Endothelial cell of umbilical vein (primary cell): ENCODE measurements around the gene ZNF629. TPM values are rescaled to one million over a fixed set of nuclear protein-coding genes. Genes with fewer than 3 reads are reported as not detected.

Source experiments
- BruUV-seq: library from RNA; stranded (reverse); fragments of 400-500 nt; replicated peaks from 2 replicates; lab custom pipeline; 2021; lab: Mats Ljungman, UMichigan
- CTCF ChIA-PET: fragments of 300-600, 350-600 bp; sonication (Branson Sonifier 250); formaldehyde crosslinking; loops from one replicate; lab custom pipeline; 2021; ENCODE audit warnings: antibody characterized with exemption, inconsistent platforms; lab: Charles Lee
- POLR2A ChIA-PET: fragments of 300-600, 350-600 bp; sonication (Branson Sonifier 250); formaldehyde crosslinking; loops from one replicate; lab custom pipeline; 2021; ENCODE audit warnings: antibody characterized with exemption, inconsistent platforms; lab: Charles Lee
- DNase-seq: peaks from one replicate; pipeline ENCODE4 v3.0.0-alpha.2; 2011; ENCODE audit warnings: low read depth, low spot score
- FAIRE-seq: peaks from 2 replicates; lab custom pipeline; 2011; peaks lifted over from hg19 to GRCh38; lab: Jason Lieb, UNC
- H2AFZ ChIP-seq: 2 replicates; pipeline ENCODE4 v1.6.0; 2012; ENCODE audit warnings: low read depth, low read length, control low read depth, inconsistent platforms
- H3K27ac ChIP-seq: 2 replicates; pipeline ENCODE4 v1.5.1; 2011; ENCODE audit warnings: low read depth, mild to moderate bottlenecking, control low read depth, low read length, moderate library complexity; ENCODE audit not compliant: insufficient read depth
- H3K27me3 ChIP-seq, 2 experiments: 2 replicates each; pipeline versions ENCODE4 v1.6.0 to v1.6.1; 2011; ENCODE audit warnings: low read length in 2 of 2, mixed read lengths in 1 of 2; ENCODE audit not compliant: control insufficient read depth in 2 of 2, insufficient read depth in 2 of 2
- H3K36me3 ChIP-seq, 2 experiments: 2 replicates in 1 of 2; 3 replicates in 1 of 2; pipeline ENCODE4 v1.5.1; 2011; ENCODE audit warnings: low read length in 2 of 2, mild to moderate bottlenecking in 1 of 2, moderate library complexity in 1 of 2; ENCODE audit not compliant: control insufficient read depth in 2 of 2, insufficient read depth in 2 of 2; ENCODE audit errors: extremely low read depth in 1 of 2
- H3K4me1 ChIP-seq: 3 replicates; pipeline ENCODE4 v1.5.1; 2011; ENCODE audit warnings: mild to moderate bottlenecking, low read length; ENCODE audit not compliant: control insufficient read depth, insufficient read depth; ENCODE audit errors: extremely low read depth
- H3K4me2 ChIP-seq: 2 replicates; pipeline ENCODE4 v1.6.1; 2011; ENCODE audit warnings: low read length, control low read depth, mixed read lengths; ENCODE audit not compliant: insufficient read depth
- H3K4me3 ChIP-seq, 3 experiments: fragments of 200-600 bp in 1 of 3; sonication (generic), shearing (Covaris generic) in 1 of 3; replicated peaks in 1 of 3; 2 replicates each; pipeline ENCODE4 v1.5.1; 2011 to 2016; ENCODE audit warnings: control low read depth in 3 of 3, low read length in 3 of 3, mild to moderate bottlenecking in 2 of 3, inconsistent platforms in 1 of 3, low read depth in 1 of 3, moderate library complexity in 1 of 3; ENCODE audit not compliant: insufficient read depth in 1 of 3
- H3K79me2 ChIP-seq: 2 replicates; pipeline ENCODE4 v1.6.0; 2012; ENCODE audit warnings: low read length, inconsistent platforms; ENCODE audit not compliant: control insufficient read depth, insufficient read depth
- H3K9ac ChIP-seq: replicated peaks from 2 replicates; pipeline ENCODE3; 2011; ENCODE audit warnings: low read length, control low read depth; ENCODE audit not compliant: insufficient read depth; ENCODE audit errors: extremely low read depth
- H3K9me1 ChIP-seq: replicated peaks from 3 replicates; pipeline ENCODE4 v1.6.0; 2011; ENCODE audit warnings: mild to moderate bottlenecking, low read length; ENCODE audit not compliant: control insufficient read depth, insufficient read depth; ENCODE audit errors: extremely low read depth
- H3K9me3 ChIP-seq: replicated peaks from 2 replicates; pipeline ENCODE4 v1.5.1; 2012; ENCODE audit warnings: low read length, inconsistent platforms; ENCODE audit not compliant: control insufficient read depth, insufficient read depth
- H4K20me1 ChIP-seq: replicated peaks from 2 replicates; pipeline ENCODE3; 2011; ENCODE audit warnings: mild to moderate bottlenecking, low read length; ENCODE audit not compliant: control insufficient read depth, insufficient read depth; ENCODE audit errors: extremely low read depth
- CTCF ChIP-seq, 2 donors: IDR thresholded peaks; 1 replicate in 1 of 2; 2 replicates in 1 of 2; pipeline ENCODE4 v1.5.1; 2011; ENCODE audit warnings: low read length in 2 of 2, mild to moderate bottlenecking in 2 of 2, moderate library complexity in 2 of 2, control low read depth in 1 of 2, inconsistent platforms in 1 of 2, low read depth in 1 of 2; ENCODE audit not compliant: insufficient read depth in 1 of 2; ENCODE audit errors: extremely low read depth in 1 of 2
- EZH2 ChIP-seq: IDR thresholded peaks from 2 replicates; pipeline ENCODE4 v1.6.1; 2012; ENCODE audit warnings: borderline replicate concordance, low read depth, mild to moderate bottlenecking, moderate library complexity, low read length, inconsistent platforms; ENCODE audit not compliant: severe bottlenecking
- FOS ChIP-seq: IDR thresholded peaks from 2 replicates; pipeline ENCODE4 v1.6.1; 2011; ENCODE audit warnings: mild to moderate bottlenecking, low read length, moderate library complexity, borderline replicate concordance; ENCODE audit not compliant: insufficient read depth
- GATA2 ChIP-seq: IDR thresholded peaks from 2 replicates; pipeline ENCODE4 v1.7.0; 2011; ENCODE audit warnings: low read depth, mild to moderate bottlenecking, moderate library complexity, mixed read lengths, low read length; ENCODE audit not compliant: insufficient read length, insufficient read depth
- JUN ChIP-seq: IDR thresholded peaks from 2 replicates; pipeline ENCODE4 v1.6.1; 2011; ENCODE audit warnings: borderline replicate concordance, low read depth; ENCODE audit not compliant: insufficient read length, insufficient read depth
- MAX ChIP-seq: IDR thresholded peaks from 2 replicates; pipeline ENCODE4 v1.6.1; 2011; ENCODE audit not compliant: insufficient read depth, insufficient read length
- MYC ChIP-seq: IDR thresholded peaks from one replicate; pipeline ENCODE4 v1.6.1; 2011; ENCODE audit warnings: mild to moderate bottlenecking, low read depth, low read length
- POLR2A ChIP-seq: IDR thresholded peaks from 2 replicates; pipeline ENCODE4 v1.6.1; 2012; ENCODE audit warnings: low read depth, mild to moderate bottlenecking, control low read depth, low read length
- POLR2AphosphoS5 ChIP-seq: IDR thresholded peaks from 2 replicates; pipeline ENCODE4 v1.6.1; 2012; ENCODE audit warnings: low read depth, mild to moderate bottlenecking, control low read depth, low read length, moderate library complexity; ENCODE audit not compliant: insufficient read depth
- dilution Hi-C: fragments of 300-500 bp; cut with MboI; formaldehyde crosslinking; loops from one replicate; pipeline ENCODE4 v1.15.0; 2019; ENCODE audit warnings: low sequenced_read_pairs; ENCODE audit not compliant: extremely low pct_ligation_motif_present
- intact Hi-C: fragments of 100-400 bp; cut with micrococcal nuclease; formaldehyde crosslinking; loops from one replicate; pipeline ENCODE4 v1.10.0; 2022
- polyA plus RNA-seq, 4 experiments: library from polyadenylated mRNA; depleted of rRNA in 3 of 4; stranded (reverse) in 3 of 4; unstranded in 1 of 4; fragments of >200 nt; gene quantifications; 2 replicates each; pipeline versions ENCODE4 v1.2.1 to v1.2.3, GENCODE V29; 2011 to 2012; ENCODE audit warnings: missing spikeins in 1 of 4
- total RNA-seq: library from RNA; stranded (reverse); gene quantifications from 2 replicates; pipeline ENCODE4 v1.2.3, GENCODE V29; 2021

ZNF629 gene
- total and polyA plus RNA-seq, 2 donors (not counting 3 experiments of a cell fraction or from before 2014, with no cell fraction given) = 5.2 to 11.2 TPM

GRCh38 chr16:30750201-30750600, 36.8 kb downstream of the ZNF629 start:
- Histone ChIP-seq H3K79me2 (peaks cover 17% of the 10 kb centered on the region), H3K4me3 (no peak overlapping the region), H3K27me3 (no peaks in the 10 kb centered on the region), H2AFZ (no peak overlapping the region), H3K4me2 (no peak overlapping the region), H4K20me1 (no peaks in the 10 kb centered on the region), H3K9ac (no peak overlapping the region), H3K9me1 (no peaks in the 10 kb centered on the region), H3K27ac (no peak overlapping the region), H3K36me3 (peaks cover 3 to 19% of the 10 kb centered on the region in 2 experiments), H3K9me3 (no peaks in the 10 kb centered on the region), H3K4me1 (peaks cover 7% of the 10 kb centered on the region)
- ChIA-PET POLR2A (no interaction called here), CTCF (interaction anchor here (1.4 kb wide), 1 partner anchor 19 kb away, joined by 3 read pairs; no protein-coding TSS in a partner anchor)
- dilution Hi-C loops (no loop called here), intact Hi-C loops (no loop called here)
- DNase-seq (no peak), FAIRE-seq (no peak)
- no peak for TF ChIP-seq MAX
- TF ChIP-seq POLR2AphosphoS5 = no peak
- TF ChIP-seq POLR2A = no peak
- TF ChIP-seq MYC = no peak
- TF ChIP-seq EZH2 = no peak
- no peak for TF ChIP-seq GATA2
- TF ChIP-seq JUN = no peak
- no peak for TF ChIP-seq CTCF (IDR thresholded peaks at IDR 0.05; ENCODE audit: extremely low read depth in 1 of 2, insufficient read depth in 1 of 2, low read depth in 1 of 2, low read length in 2 of 2)
- no peak for TF ChIP-seq FOS
- no TSS peak for BruUV-seq
